GM08714 (cell line): ENCODE results near the gene USP50.
"Not testable (repeated sequence)": the region's sequence is repeated elsewhere in the genome, so short reads cannot be mapped to it uniquely, and the experiment has no call there.

Experiments
- H3K4me3 ChIP-seq: fragments of 200-500 bp; sonication (Bioruptor generic); 2 replicates; pipeline ENCODE4 v1.5.1; 2014; ENCODE audit warnings: mild to moderate bottlenecking, low read length, inconsistent platforms
- ZNF274 ChIP-seq: IDR thresholded peaks from 2 replicates; pipeline ENCODE4 v1.6.1; 2012; ENCODE audit warnings: mild to moderate bottlenecking, low read depth, low read length

USP50 gene

GRCh38 chr15:50546566-50546965, at the start of gene USP50:
Gene USP50 (minus strand): TSS chr15:50546666. CDS start chr15:50546525, 141 bp downstream.
- TF ChIP-seq ZNF274, result no peak
- no peak within 1 kb of the TSS for H3K4me3 ChIP-seq

- TF ChIP-seq ZNF274, result no peak
- no peak overlapping the region for H3K4me3 ChIP-seq
These were observed 47.8 kb upstream of the USP50 start for GRCh38 chr15:50594311-50594710.

GRCh38 chr15:50593761-50594160, 47.3 kb upstream of the USP50 start:
- TF ChIP-seq ZNF274, result no peak

GRCh38 chr15:50590288-50590687, 43.8 kb upstream of the USP50 start:
- no peak overlapping the region for H3K4me3 ChIP-seq
- TF ChIP-seq ZNF274, result no peak

More at GRCh38 chr15:50593761-50594160, 47.3 kb upstream of the USP50 start:
- no peak overlapping the region for H3K4me3 ChIP-seq

DNA sequence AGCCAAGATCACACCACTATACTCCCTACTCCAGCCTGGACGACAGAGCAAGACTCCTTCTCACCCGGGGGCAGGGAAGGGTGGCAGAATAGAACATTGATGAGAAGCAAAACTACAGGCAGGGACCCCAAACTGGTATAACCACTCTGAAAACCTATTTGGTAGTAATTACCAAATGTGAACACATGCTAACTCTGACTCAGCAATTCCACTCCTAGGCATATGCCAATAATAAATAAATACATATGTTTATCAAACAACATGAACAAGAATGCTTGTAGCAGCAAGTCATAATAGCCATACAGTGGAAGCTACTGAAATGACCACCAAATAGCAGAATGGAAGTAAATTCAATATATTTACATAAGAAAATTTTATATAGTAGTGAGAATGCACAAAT, 31.0 kb upstream of the USP50 start:
- no peak for TF ChIP-seq ZNF274
- H3K4me3 ChIP-seq, result no peak overlapping the region

DNA sequence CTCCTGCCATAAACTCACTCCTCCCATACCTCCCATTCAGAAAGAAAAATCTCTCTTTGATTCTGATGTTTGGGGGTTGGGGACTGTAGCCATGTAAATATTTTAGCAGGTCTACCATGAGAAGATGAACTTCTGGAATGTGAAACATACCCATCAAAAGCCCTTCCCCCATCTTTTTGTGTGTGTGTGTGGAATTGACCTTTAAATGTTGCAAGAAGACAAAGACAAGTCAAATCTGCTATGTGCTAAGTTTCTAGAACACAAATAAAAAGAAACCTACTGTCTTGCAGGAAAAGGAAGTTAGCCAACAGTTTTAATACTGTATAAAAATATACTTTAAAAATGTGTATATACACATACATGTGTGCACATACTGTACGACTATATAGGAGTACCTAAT, 29.7 kb upstream of the USP50 start:
- H3K4me3 ChIP-seq, result no peak overlapping the region
- no peak for TF ChIP-seq ZNF274

- not testable (repeated sequence) for H3K4me3 ChIP-seq
These were observed 27.4 kb upstream of the USP50 start for GRCh38 chr15:50573842-50574241.

- no peak overlapping the region for H3K4me3 ChIP-seq
- no peak for TF ChIP-seq ZNF274
These were observed 17.3 kb upstream of the USP50 start for GRCh38 chr15:50563756-50564155.

- no peak for TF ChIP-seq ZNF274
- H3K4me3 ChIP-seq, result no peak overlapping the region
These were observed 16.5 kb upstream of the USP50 start for GRCh38 chr15:50562735-50563640.

- no peak for TF ChIP-seq ZNF274
These were observed 11.5 kb upstream of the USP50 start for GRCh38 chr15:50558012-50558411.

GRCh38 chr15:50556642-50557371, 10.3 kb upstream of the USP50 start:
- no peak for TF ChIP-seq ZNF274
- H3K4me3 ChIP-seq, result no peak overlapping the region

More at GRCh38 chr15:50558012-50558411, 11.5 kb upstream of the USP50 start:
- no peak overlapping the region for H3K4me3 ChIP-seq

GRCh38 chr15:50552238-50552637, 5.8 kb upstream of the USP50 start:
- no peak for TF ChIP-seq ZNF274
- H3K4me3 ChIP-seq, result no peak overlapping the region

- H3K4me3 ChIP-seq, result no peak overlapping the region
- TF ChIP-seq ZNF274, result no peak
These were observed 2.9 kb upstream of the USP50 start for GRCh38 chr15:50549326-50549725.

- no peak overlapping the region for H3K4me3 ChIP-seq
- TF ChIP-seq ZNF274, result no peak
These were observed 2.1 kb downstream of the USP50 start for GRCh38 chr15:50544368-50544767.

DNA sequence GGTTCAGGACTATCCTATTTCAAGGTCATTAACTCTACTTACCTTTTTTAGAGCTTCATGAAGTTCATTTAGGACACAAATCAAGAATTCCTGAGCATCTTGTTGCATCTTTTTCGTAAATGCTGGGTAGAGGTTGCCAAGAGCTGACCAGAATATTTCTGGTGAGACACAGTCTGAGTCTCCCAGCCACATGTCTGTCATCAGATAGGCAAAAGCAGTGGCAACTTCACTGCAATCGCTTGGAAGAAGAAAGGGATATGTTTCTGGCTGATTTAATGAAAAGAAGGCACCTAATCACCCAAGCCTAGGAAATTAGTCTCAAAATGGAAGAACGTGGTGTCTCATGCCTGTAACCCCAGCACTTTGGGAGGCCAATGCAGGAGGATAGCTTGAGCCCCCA, 2.9 kb downstream of the USP50 start:
- no peak for TF ChIP-seq ZNF274
- no peak overlapping the region for H3K4me3 ChIP-seq
